OCI-LY1 (cell line): ENCODE measurements around the gene CCDC92.

ENCODE experiments used
- H2AFZ ChIP-seq: fragments of 200-600 bp; sonication (generic), shearing (Covaris generic); 2 replicates; pipeline ENCODE4 v1.6.0; 2014; ENCODE audit warnings: antibody characterized with exemption, mild to moderate bottlenecking, low read length
- H3F3A ChIP-seq: fragments of 200-600 bp; sonication (generic), shearing (Covaris generic); 2 replicates; pipeline ENCODE4 v1.6.0; 2014; ENCODE audit warnings: mild to moderate bottlenecking, antibody characterized with exemption, low read length, moderate library complexity; ENCODE audit not compliant: insufficient read depth
- H3K27ac ChIP-seq: fragments of 200-600 bp; sonication (generic); 2 replicates; pipeline ENCODE4 v1.5.1; 2014; ENCODE audit warnings: low read length, mixed run types, mild to moderate bottlenecking, low read depth; ENCODE audit not compliant: poor library complexity, severe bottlenecking
- H3K27me3 ChIP-seq: fragments of 200-600 bp; sonication (generic); 2 replicates; pipeline ENCODE4 v1.6.0; 2014; ENCODE audit warnings: antibody characterized with exemption, mild to moderate bottlenecking, low read length, moderate library complexity; ENCODE audit not compliant: insufficient read depth
- H3K36me3 ChIP-seq: fragments of 200-600 bp; sonication (generic); 2 replicates; pipeline ENCODE4 v1.6.1; 2014; ENCODE audit warnings: mild to moderate bottlenecking, antibody characterized with exemption, low read length, moderate library complexity, mixed read lengths; ENCODE audit not compliant: insufficient read depth
- H3K4me1 ChIP-seq: fragments of 200-600 bp; sonication (generic); 2 replicates; pipeline ENCODE4 v1.5.1; 2014; ENCODE audit warnings: mild to moderate bottlenecking, low read length, moderate library complexity; ENCODE audit not compliant: insufficient read depth, severe bottlenecking
- H3K4me2 ChIP-seq: fragments of 200-600 bp; sonication (generic), shearing (Covaris generic); 2 replicates; pipeline ENCODE4 v1.6.1; 2014; ENCODE audit warnings: low read length
- H3K4me3 ChIP-seq: fragments of 200-600 bp; sonication (generic); 2 replicates; pipeline ENCODE4 v1.5.1; 2014; ENCODE audit warnings: low read length, low read depth, mild to moderate bottlenecking, mixed read lengths; ENCODE audit not compliant: poor library complexity, severe bottlenecking
- H3K79me2 ChIP-seq: fragments of 200-600 bp; shearing (Covaris generic); 2 replicates; pipeline ENCODE4 v1.6.1; 2016; ENCODE audit warnings: mixed run types, low read length, mixed read lengths; ENCODE audit not compliant: insufficient read depth
- H3K9ac ChIP-seq: fragments of 200-600 bp; sonication (generic), shearing (Covaris generic); 2 replicates; pipeline ENCODE4 v1.6.1; 2014; ENCODE audit warnings: mild to moderate bottlenecking, low read length, mixed read lengths
- H3K9me2 ChIP-seq: fragments of 200-600 bp; sonication (generic), shearing (Covaris generic); 2 replicates; pipeline ENCODE4 v1.6.1; 2014; ENCODE audit warnings: low read depth, mild to moderate bottlenecking, low read length, mixed read lengths
- H3K9me3 ChIP-seq: fragments of 200-600 bp; shearing (Covaris generic); 2 replicates; pipeline ENCODE4 v1.6.1; 2014; ENCODE audit warnings: low read length, mixed read lengths
- H4K20me1 ChIP-seq: fragments of 200-600 bp; sonication (generic), shearing (Covaris generic); 2 replicates; pipeline ENCODE4 v1.6.0; 2016; ENCODE audit warnings: mild to moderate bottlenecking, low read length; ENCODE audit not compliant: insufficient read depth
- CTCF ChIP-seq: fragments of 200-600 bp; sonication (generic), shearing (Covaris generic); IDR thresholded peaks from 2 replicates; pipeline ENCODE4 v1.5.1; 2017; ENCODE audit warnings: mild to moderate bottlenecking, antibody characterized with exemption, low read length, moderate library complexity, mixed read lengths
- EZH2 ChIP-seq: fragments of 200-600 bp; sonication (generic), shearing (Covaris generic); IDR thresholded peaks from 2 replicates; pipeline ENCODE4 v1.8.0; 2017; ENCODE audit warnings: borderline replicate concordance, mixed run types, mild to moderate bottlenecking, antibody characterized with exemption, low read length, moderate library complexity, mixed read lengths

The CCDC92 gene

DNA sequence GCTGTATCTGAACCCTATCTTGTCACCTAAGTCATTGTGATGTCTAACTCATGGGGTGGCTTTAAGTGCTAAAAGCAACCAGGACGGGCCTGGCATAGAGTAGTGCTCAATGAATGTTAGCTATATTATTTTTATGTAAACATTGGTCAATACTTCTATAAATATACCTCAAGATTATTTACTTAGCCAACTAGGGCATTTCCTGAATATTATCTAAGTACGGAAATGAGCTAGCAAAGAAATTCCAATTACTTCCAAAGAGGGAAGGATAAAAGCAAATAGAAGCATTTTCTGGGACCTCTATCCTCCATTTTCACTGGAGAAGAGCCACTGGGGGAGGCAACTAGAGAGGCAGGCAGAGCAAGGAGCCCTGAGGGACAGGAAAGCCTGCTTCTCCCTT lies 20.6 kb downstream of the CCDC92 start:
- Histone ChIP-seq H3K9me2 (no peaks in the 10 kb centered on the region), H3K4me3 (no peak overlapping the region), H2AFZ (no peak overlapping the region), H3K4me1 (no peaks in the 10 kb centered on the region), H3K27ac (no peak overlapping the region), H3K27me3 (no peaks in the 10 kb centered on the region), H3F3A (no peaks in the 10 kb centered on the region), H3K4me2 (no peak overlapping the region), H4K20me1 (no peaks in the 10 kb centered on the region), H3K36me3 (no peaks in the 10 kb centered on the region), H3K9me3 (no peaks in the 10 kb centered on the region), H3K9ac (no peak overlapping the region), H3K79me2 (no peaks in the 10 kb centered on the region)
- no peak for TF ChIP-seq CTCF
- no peak for TF ChIP-seq EZH2

DNA sequence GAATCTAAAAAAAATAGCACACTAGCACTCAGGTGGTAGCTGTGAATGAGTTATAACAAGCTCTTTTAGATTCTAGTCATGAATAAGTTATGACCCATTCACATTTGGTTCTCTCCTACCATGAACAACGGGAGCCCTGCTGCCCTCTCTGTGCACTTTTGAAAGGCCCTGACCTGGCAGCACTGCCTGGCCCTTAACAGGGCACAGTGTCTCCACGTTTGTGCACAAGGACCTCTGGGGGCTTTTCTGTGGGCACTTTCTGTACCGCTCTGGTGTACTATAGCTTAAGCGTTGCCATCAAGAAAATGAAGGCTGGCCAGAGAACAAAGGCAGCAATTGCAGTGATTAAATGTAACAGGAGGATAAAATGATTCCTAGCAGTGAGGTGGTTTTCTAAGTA lies 21.2 kb downstream of the CCDC92 start:
- H3F3A ChIP-seq: no peaks in the 10 kb centered on the region
- no peak overlapping the region for H3K9ac ChIP-seq
- H3K4me2 ChIP-seq: no peak overlapping the region
- H3K27me3 ChIP-seq: no peaks in the 10 kb centered on the region
- no peaks in the 10 kb centered on the region for H3K79me2 ChIP-seq
- TF ChIP-seq CTCF (no peak), EZH2 (no peak)
- H3K4me3 ChIP-seq: no peak overlapping the region
- H3K27ac ChIP-seq: no peak overlapping the region
- no peak overlapping the region for H2AFZ ChIP-seq
- H3K9me2 ChIP-seq: no peaks in the 10 kb centered on the region
- no peaks in the 10 kb centered on the region for H3K9me3 ChIP-seq
- H3K36me3 ChIP-seq: no peaks in the 10 kb centered on the region
- H4K20me1 ChIP-seq: no peaks in the 10 kb centered on the region
- no peaks in the 10 kb centered on the region for H3K4me1 ChIP-seq

- Histone ChIP-seq H3K4me3 (no peak overlapping the region), H3K9me3 (no peaks in the 10 kb centered on the region), H3K79me2 (no peaks in the 10 kb centered on the region), H4K20me1 (no peaks in the 10 kb centered on the region), H3K9me2 (no peaks in the 10 kb centered on the region), H3K27me3 (no peaks in the 10 kb centered on the region), H2AFZ (no peak overlapping the region), H3K36me3 (no peaks in the 10 kb centered on the region), H3F3A (no peaks in the 10 kb centered on the region), H3K4me2 (no peak overlapping the region), H3K27ac (no peak overlapping the region), H3K9ac (no peak overlapping the region), H3K4me1 (no peaks in the 10 kb centered on the region)
- TF ChIP-seq CTCF: no peak
- no peak for TF ChIP-seq EZH2
Measured at GRCh38 chr12:123950476-123951349, 21.9 kb downstream of the CCDC92 start.
